K562 (cell line): ENCODE measurements around the gene THEMIS. TPM values are rescaled to one million over a fixed set of nuclear protein-coding genes. Genes with fewer than 3 reads are reported as not detected.

Source experiments
- ATAC-seq: fragments of 200-7000 bp; cut with Tn5 transposase; 3 replicates; pipeline ENCODE4 v1.9.1; 2020; ENCODE audit warnings: moderate library complexity
- BruUV-seq: library from RNA; stranded (reverse); fragments of 400-500 nt; replicated peaks from 2 replicates; lab custom pipeline; 2021; lab: Mats Ljungman, UMichigan
- CTCF ChIA-PET: fragments of 300-600 bp; formaldehyde crosslinking; extraction: SDS; loops from one replicate; lab custom pipeline; 2021; ENCODE audit warnings: low intra/inter-chr PET ratio; lab: Yijun Ruan, JAX
- POLR2A ChIA-PET: fragments of 300-600, 350-650 bp; sonication (Branson Sonifier 250); formaldehyde crosslinking; extraction: SDS; loops from one replicate; lab custom pipeline; 2021; ENCODE audit warnings: antibody characterized with exemption, inconsistent platforms; lab: Yijun Ruan, JAX
- DNase-seq, 4 experiments: peaks; one replicate each; pipeline versions ENCODE4 v3.0.0 to v3.0.0-alpha.2; 2011 to 2018; ENCODE audit warnings: low spot score in 3 of 4, mixed read lengths in 3 of 4; ENCODE audit errors: extremely low read depth in 1 of 4
- FAIRE-seq: peaks from 2 replicates; lab custom pipeline; 2011; peaks lifted over from hg19 to GRCh38; lab: Jason Lieb, UNC
- H2AFZ ChIP-seq: 2 replicates; pipeline ENCODE4 v1.6.0; 2011; ENCODE audit warnings: low read depth, low read length, control low read depth, inconsistent platforms
- H3K27ac ChIP-seq: fragments of 200-600 bp; 3 replicates; pipeline ENCODE4 v1.8.0; 2011; ENCODE audit warnings: low read depth, mild to moderate bottlenecking, control low read depth, inconsistent platforms, low read length, moderate library complexity, mixed read lengths; ENCODE audit errors: extremely low read depth
- H3K27me3 ChIP-seq, 2 experiments: fragments of 300-600 bp in 1 of 2; 2 replicates in 1 of 2; 3 replicates in 1 of 2; pipeline versions ENCODE4 v1.6.0 to v1.8.0; 2011; ENCODE audit warnings: inconsistent platforms in 2 of 2, low read length in 2 of 2, mild to moderate bottlenecking in 1 of 2, mixed read lengths in 1 of 2, moderate library complexity in 1 of 2; ENCODE audit not compliant: control insufficient read depth in 2 of 2, insufficient read depth in 2 of 2
- H3K36me3 ChIP-seq: fragments of 300-600 bp; 3 replicates; pipeline ENCODE4 v1.8.0; 2011; ENCODE audit warnings: mild to moderate bottlenecking, low read length, inconsistent platforms; ENCODE audit not compliant: control insufficient read depth, insufficient read depth
- H3K4me1 ChIP-seq, 2 experiments: fragments of 200-600 bp in 1 of 2; replicated peaks in 1 of 2; 2 replicates in 1 of 2; 3 replicates in 1 of 2; pipeline versions ENCODE4 v1.5.1 to v1.8.0; 2011; ENCODE audit warnings: inconsistent platforms in 2 of 2, low read length in 2 of 2, mild to moderate bottlenecking in 1 of 2, mixed read lengths in 1 of 2, moderate library complexity in 1 of 2; ENCODE audit not compliant: control insufficient read depth in 2 of 2, insufficient read depth in 2 of 2
- H3K4me2 ChIP-seq: 2 replicates; pipeline ENCODE4 v1.6.1; 2011; ENCODE audit warnings: low read length, control low read depth, inconsistent platforms, mixed read lengths; ENCODE audit not compliant: insufficient read depth
- H3K4me3 ChIP-seq: fragments of 200-600 bp; sonication (generic), shearing (Covaris generic); 2 replicates; pipeline ENCODE4 v1.5.1; 2016; ENCODE audit warnings: control low read depth, inconsistent platforms
- H3K79me2 ChIP-seq: fragments of 200-600 bp; 3 replicates; pipeline ENCODE4 v1.8.0; 2011; ENCODE audit warnings: low read length, inconsistent platforms; ENCODE audit not compliant: control insufficient read depth, insufficient read depth
- H3K9ac ChIP-seq, 2 experiments: 2 replicates each; pipeline versions ENCODE4 v1.6.0 to v1.6.1; 2011; ENCODE audit warnings: low read depth in 2 of 2, low read length in 2 of 2, control low read depth in 1 of 2, inconsistent platforms in 1 of 2, mild to moderate bottlenecking in 1 of 2, mixed read lengths in 1 of 2; ENCODE audit not compliant: insufficient read depth in 1 of 2
- H3K9me1 ChIP-seq: one replicate; pipeline ENCODE4 v1.6.0; 2011; ENCODE audit warnings: inconsistent platforms, mild to moderate bottlenecking, low read length, moderate library complexity; ENCODE audit not compliant: control insufficient read depth, insufficient read depth
- H3K9me3 ChIP-seq: replicated peaks from 2 replicates; pipeline ENCODE4 v1.5.1; 2011; ENCODE audit warnings: low read depth, low read length, inconsistent platforms; ENCODE audit not compliant: control insufficient read depth, insufficient read depth
- H4K20me1 ChIP-seq: replicated peaks from 2 replicates; pipeline ENCODE4 v1.6.1; 2011; ENCODE audit warnings: low read length, inconsistent platforms, mixed read lengths; ENCODE audit not compliant: control insufficient read depth, insufficient read depth
- COPS2 ChIP-seq: fragments of 450-650 bp; conservative IDR thresholded peaks from 2 replicates; pipeline ENCODE4 v1.6.1; 2016; ENCODE audit warnings: mild to moderate bottlenecking, moderate library complexity
- GATAD2A ChIP-seq: fragments of 450-650 bp; IDR thresholded peaks from 2 replicates; pipeline ENCODE4 v1.6.1; 2017
- MBD1 ChIP-seq: fragments of 250-450 bp; sonication (Bioruptor Pico); IDR thresholded peaks from 2 replicates; pipeline ENCODE4 v1.8.0; 2022; ENCODE audit warnings: inconsistent platforms
- PREB ChIP-seq: sonication (generic); formaldehyde crosslinking; IDR thresholded peaks from 2 replicates; pipeline ENCODE4 v1.8.1; 2023; ENCODE audit warnings: mild to moderate bottlenecking, missing genetic modification reagents
- SMAD2 ChIP-seq: fragments of 150-350 bp; IDR thresholded peaks from 2 replicates; pipeline ENCODE4 v1.6.1; 2014; ENCODE audit warnings: low read depth, mild to moderate bottlenecking, low read length
- ZFP30 ChIP-seq: fragments of 250-450 bp; sonication (Bioruptor Pico); IDR thresholded peaks from 2 replicates; pipeline ENCODE4 v1.8.0; 2022; ENCODE audit warnings: moderate library complexity, mild to moderate bottlenecking, inconsistent platforms, borderline replicate concordance
- ZNF280B ChIP-seq: fragments of 250-450 bp; sonication (Bioruptor Pico); IDR thresholded peaks from 2 replicates; pipeline ENCODE4 v1.5.1; 2021; ENCODE audit warnings: mild to moderate bottlenecking
- WGBS: fragments of 100-300 bp; shearing (Covaris generic); methylation state at CpG from one replicate; pipeline ENCODE4 v1.1.6; 2016; ENCODE audit warnings: low coverage, mixed read lengths; ENCODE audit not compliant: insufficient coverage; ENCODE audit errors: missing lambda C conversion rate; 5-methylcytosine and 5-hydroxymethylcytosine counted together
- in situ Hi-C: fragments of 300-500 bp; cut with MboI; formaldehyde crosslinking; loops from 4 replicates; pipeline ENCODE4 v1.15.0; 2018; ENCODE audit warnings: inconsistent platforms, mixed read lengths
- intact Hi-C: fragments of 100-400 bp; cut with micrococcal nuclease; formaldehyde crosslinking; loops from 2 replicates; pipeline ENCODE4 v1.14.2; 2022
- polyA plus RNA-seq, 8 experiments: library from polyadenylated mRNA; depleted of rRNA in 4 of 8; stranded (reverse) in 5 of 8; unstranded in 3 of 8; fragments of >200 nt; fragmentation: Nextera tagmentation in 2 of 8; fragmentation: Illumina TruSeq in 1 of 8; extraction: Ambion mirVana in 2 of 8; extraction: Trizol in 1 of 8; gene quantifications; 2 replicates each; pipeline versions ENCODE4 v1.2.1 to v1.2.3, GENCODE V29; 2011 to 2014; ENCODE audit warnings: inconsistent platforms in 1 of 8, missing spikeins in 1 of 8
- total RNA-seq, 7 experiments: library from RNA; depleted of rRNA in 6 of 7; stranded (reverse); fragments of >200 nt in 6 of 7; fragmentation: Illumina TruSeq in 2 of 7; extraction: Trizol in 2 of 7; gene quantifications; 2 replicates each; pipeline versions ENCODE4 v1.2.1 to v1.2.3, GENCODE V29; 2011 to 2021; ENCODE audit warnings: low replicate concordance in 1 of 7
- TF ChIP-seq, protein P1 (sequence below): fragments of 200-800 bp; sonication (Bioruptor generic); IDR thresholded peaks from 2 replicates; pipeline ENCODE4 v1.6.1; 2016; ENCODE audit warnings: missing genetic modification characterization, missing compliant biosample characterization

The THEMIS gene
- total and polyA plus RNA-seq, 9 of the 15 experiments (the other 6 are each of a cell fraction or from before 2014, with no cell fraction given), result 0.09 TPM; not detected in 8

DNA sequence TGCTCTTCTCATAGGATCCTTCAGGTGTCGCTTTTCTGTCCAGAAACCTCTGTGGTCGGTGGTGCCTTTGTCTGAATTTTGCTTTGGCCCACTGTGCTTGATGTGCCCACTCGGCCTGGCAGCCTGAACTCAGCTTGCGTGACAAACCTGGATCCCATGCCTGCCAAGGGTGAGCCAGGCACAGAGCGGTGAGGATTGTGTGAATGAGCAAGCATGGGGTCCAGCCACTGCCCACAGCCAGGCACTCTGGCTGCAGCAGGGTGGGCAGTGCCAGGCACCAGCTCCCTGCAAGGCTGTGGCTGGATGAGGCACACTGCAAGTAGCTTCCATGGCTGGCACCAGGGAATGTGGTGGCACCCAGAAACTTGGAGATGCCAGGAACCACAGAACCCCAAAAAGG is 110.3 kb downstream of the THEMIS start (continued):
- TF ChIP-seq, protein P1, sequence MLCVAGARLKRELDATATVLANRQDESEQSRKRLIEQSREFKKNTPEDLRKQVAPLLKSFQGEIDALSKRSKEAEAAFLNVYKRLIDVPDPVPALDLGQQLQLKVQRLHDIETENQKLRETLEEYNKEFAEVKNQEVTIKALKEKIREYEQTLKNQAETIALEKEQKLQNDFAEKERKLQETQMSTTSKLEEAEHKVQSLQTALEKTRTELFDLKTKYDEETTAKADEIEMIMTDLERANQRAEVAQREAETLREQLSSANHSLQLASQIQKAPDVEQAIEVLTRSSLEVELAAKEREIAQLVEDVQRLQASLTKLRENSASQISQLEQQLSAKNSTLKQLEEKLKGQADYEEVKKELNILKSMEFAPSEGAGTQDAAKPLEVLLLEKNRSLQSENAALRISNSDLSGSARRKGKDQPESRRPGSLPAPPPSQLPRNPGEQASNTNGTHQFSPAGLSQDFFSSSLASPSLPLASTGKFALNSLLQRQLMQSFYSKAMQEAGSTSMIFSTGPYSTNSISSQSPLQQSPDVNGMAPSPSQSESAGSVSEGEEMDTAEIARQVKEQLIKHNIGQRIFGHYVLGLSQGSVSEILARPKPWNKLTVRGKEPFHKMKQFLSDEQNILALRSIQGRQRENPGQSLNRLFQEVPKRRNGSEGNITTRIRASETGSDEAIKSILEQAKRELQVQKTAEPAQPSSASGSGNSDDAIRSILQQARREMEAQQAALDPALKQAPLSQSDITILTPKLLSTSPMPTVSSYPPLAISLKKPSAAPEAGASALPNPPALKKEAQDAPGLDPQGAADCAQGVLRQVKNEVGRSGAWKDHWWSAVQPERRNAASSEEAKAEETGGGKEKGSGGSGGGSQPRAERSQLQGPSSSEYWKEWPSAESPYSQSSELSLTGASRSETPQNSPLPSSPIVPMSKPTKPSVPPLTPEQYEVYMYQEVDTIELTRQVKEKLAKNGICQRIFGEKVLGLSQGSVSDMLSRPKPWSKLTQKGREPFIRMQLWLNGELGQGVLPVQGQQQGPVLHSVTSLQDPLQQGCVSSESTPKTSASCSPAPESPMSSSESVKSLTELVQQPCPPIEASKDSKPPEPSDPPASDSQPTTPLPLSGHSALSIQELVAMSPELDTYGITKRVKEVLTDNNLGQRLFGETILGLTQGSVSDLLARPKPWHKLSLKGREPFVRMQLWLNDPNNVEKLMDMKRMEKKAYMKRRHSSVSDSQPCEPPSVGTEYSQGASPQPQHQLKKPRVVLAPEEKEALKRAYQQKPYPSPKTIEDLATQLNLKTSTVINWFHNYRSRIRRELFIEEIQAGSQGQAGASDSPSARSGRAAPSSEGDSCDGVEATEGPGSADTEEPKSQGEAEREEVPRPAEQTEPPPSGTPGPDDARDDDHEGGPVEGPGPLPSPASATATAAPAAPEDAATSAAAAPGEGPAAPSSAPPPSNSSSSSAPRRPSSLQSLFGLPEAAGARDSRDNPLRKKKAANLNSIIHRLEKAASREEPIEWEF (CRISPR knock-in tag), result no peak
- no peak for TF ChIP-seq SMAD2
- TF ChIP-seq MBD1, result no peak

- Histone ChIP-seq H3K9me3 (no peaks in the 10 kb centered on the region), H3K4me2 (no peak overlapping the region), H3K27me3 (no peaks in the 10 kb centered on the region), H2AFZ (no peak overlapping the region), H3K27ac (no peak overlapping the region), H4K20me1 (no peaks in the 10 kb centered on the region), H3K9ac (no peak overlapping the region), H3K9me1 (no peaks in the 10 kb centered on the region), H3K79me2 (no peaks in the 10 kb centered on the region), H3K36me3 (no peaks in the 10 kb centered on the region), H3K4me1 (no peaks in the 10 kb centered on the region), H3K4me3 (no peak overlapping the region)
- no TSS peak for BruUV-seq
- in situ Hi-C loops, result no loop called here
- DNase-seq (no peak), ATAC-seq (no peak), FAIRE-seq (no peak)
- POLR2A ChIA-PET, result no interaction called here
- CTCF ChIA-PET, result no interaction called here
- WGBS, result 0% methylated on average over 1 of the region's 1 CpG
- intact Hi-C loops, result no loop called here
- TF ChIP-seq ZFP30 (CRISPR knock-in tag) (no peak), ZNF280B (no peak), PREB (CRISPR knock-in tag) (no peak), GATAD2A (no peak), COPS2 (no peak)
These were observed 114.7 kb downstream of the THEMIS start for GRCh38 chr6:127786109-127786508.
